ENCODE data around the gene SARS1. TPM values are rescaled to one million over a fixed set of nuclear protein-coding genes. Genes with fewer than 3 reads are reported as not detected.

Gene SARS1
- total RNA-seq, 1 donor from 2014 or later = 194 TPM

DNA sequence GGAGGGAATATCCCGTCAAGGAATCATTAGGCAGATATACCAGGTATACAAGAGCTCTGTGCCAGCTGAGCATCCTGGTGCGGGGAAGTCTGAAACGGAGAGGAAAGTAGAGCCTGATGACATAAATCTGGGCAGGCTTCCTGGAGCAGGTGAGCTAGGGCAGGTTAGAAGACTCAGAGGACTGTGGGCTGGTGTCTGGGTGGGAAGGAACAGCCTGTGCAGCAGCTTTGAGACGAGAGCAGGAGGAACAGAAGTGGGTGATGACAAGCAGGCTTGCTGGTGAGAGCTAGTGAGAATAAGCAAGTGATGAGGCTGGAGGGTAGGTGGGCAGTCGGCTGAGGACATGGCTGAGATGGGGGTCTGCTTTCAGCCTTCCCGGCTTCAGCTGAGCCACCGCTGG lies 42.4 kb downstream of the SARS1 start:
- intact Hi-C loops (cut with DNase I) = no loop called here
- no peaks in the 10 kb centered on the region for H3K36me3 ChIP-seq
- ATAC-seq = no peak
- no peak overlapping the region for H3K27ac ChIP-seq
- TF ChIP-seq, protein P1, sequence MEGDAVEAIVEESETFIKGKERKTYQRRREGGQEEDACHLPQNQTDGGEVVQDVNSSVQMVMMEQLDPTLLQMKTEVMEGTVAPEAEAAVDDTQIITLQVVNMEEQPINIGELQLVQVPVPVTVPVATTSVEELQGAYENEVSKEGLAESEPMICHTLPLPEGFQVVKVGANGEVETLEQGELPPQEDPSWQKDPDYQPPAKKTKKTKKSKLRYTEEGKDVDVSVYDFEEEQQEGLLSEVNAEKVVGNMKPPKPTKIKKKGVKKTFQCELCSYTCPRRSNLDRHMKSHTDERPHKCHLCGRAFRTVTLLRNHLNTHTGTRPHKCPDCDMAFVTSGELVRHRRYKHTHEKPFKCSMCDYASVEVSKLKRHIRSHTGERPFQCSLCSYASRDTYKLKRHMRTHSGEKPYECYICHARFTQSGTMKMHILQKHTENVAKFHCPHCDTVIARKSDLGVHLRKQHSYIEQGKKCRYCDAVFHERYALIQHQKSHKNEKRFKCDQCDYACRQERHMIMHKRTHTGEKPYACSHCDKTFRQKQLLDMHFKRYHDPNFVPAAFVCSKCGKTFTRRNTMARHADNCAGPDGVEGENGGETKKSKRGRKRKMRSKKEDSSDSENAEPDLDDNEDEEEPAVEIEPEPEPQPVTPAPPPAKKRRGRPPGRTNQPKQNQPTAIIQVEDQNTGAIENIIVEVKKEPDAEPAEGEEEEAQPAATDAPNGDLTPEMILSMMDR (IDR thresholded peaks at IDR 0.05) = no peak
- DNase-seq = no peak
- no peaks in the 10 kb centered on the region for H3K27me3 ChIP-seq
- no peak overlapping the region for H3K4me3 ChIP-seq
- no peaks in the 10 kb centered on the region for H3K9me3 ChIP-seq
- H3K4me1 ChIP-seq = peaks cover 13% of the 10 kb centered on the region

DNA sequence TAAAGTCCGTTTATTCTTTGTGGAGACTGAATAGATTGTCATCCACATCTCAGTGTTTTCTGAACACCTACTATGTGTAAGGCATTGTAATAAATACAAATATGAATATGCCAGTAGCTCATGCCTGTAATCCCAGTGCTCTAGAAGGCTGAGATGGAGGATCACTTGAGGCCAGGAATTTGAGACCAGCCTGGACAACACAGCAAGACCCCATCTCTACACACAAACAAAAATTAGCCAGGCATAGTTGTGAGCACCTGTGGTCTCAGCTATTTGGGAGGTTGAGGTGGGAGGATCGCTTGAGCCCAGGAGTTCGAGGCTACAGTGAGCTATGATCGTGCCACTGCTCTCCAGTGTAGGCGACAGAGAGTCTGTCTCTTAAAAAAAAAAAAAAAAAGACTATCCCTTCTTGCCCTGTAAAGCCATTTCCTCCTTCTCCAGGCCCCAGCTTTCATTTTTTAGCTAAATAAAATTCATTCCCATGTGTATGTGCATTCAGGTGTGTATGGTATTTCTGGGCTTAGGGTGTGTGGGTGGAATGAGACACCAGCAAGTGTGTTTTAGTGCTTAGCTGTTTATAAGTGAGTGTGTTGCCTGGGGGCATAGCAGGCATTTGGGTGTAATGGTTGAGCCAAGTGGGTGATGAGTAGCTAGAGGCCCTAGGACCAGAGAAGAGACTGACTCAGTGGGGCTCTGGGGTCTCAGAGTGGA lies 43.4 kb downstream of the SARS1 start:
- H3K4me1 ChIP-seq = peaks cover 13% of the 10 kb centered on the region
- no peaks in the 10 kb centered on the region for H3K9me3 ChIP-seq
- no peak overlapping the region for H3K4me3 ChIP-seq
- intact Hi-C loops (cut with DNase I) = no loop called here
- TF ChIP-seq, protein P1 (IDR thresholded peaks at IDR 0.05) = no peak
- no peaks in the 10 kb centered on the region for H3K27me3 ChIP-seq
- DNase-seq = no peak
- no peak for ATAC-seq
- H3K27ac ChIP-seq = no peak overlapping the region
- H3K36me3 ChIP-seq = no peaks in the 10 kb centered on the region

DNA sequence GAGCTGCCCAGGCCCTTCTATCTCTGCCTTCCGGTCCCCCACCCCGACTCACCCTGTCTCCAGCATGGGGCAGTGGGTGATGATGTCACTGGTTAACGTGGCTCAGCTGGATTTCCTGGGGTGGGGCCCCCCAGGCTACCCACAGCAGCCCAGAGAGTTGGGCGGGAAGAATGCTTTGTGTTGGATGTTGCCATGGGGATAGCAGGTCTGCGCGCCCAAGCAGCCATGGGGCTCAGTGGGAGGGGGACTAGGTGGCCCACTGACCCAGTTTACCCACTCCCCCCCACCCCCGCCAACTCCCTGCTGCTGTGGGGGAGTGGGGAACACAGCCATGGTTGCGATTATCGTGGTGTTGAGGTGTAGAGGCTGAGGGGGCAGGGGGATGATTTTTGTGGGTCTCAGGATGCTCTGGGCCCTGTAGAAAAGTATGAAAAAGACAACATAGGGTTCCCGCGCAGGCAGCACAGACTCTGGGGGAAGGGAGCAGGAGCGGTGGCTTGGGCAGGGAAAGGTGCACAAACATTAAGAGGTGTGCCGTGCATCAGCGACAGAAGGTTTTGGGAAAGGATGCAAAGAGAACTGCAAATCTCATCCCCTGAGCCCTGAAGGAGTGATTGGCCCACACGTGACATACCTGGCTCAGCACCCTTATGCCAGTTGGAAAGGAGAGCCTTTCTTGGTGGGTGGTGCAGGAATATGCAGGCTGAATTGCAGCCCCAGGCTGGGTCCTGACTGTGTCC lies 44.1 kb downstream of the SARS1 start:
- Histone ChIP-seq H3K4me3 (no peak overlapping the region), H3K27me3 (no peaks in the 10 kb centered on the region), H3K36me3 (no peaks in the 10 kb centered on the region), H3K27ac (no peak overlapping the region), H3K9me3 (no peaks in the 10 kb centered on the region), H3K4me1 (peaks cover 13% of the 10 kb centered on the region)
- TF ChIP-seq, protein P1 (IDR thresholded peaks at IDR 0.05) = no peak
- DNase-seq = no peak
- intact Hi-C loops (cut with DNase I) = no loop called here
- ATAC-seq = no peak

DNA sequence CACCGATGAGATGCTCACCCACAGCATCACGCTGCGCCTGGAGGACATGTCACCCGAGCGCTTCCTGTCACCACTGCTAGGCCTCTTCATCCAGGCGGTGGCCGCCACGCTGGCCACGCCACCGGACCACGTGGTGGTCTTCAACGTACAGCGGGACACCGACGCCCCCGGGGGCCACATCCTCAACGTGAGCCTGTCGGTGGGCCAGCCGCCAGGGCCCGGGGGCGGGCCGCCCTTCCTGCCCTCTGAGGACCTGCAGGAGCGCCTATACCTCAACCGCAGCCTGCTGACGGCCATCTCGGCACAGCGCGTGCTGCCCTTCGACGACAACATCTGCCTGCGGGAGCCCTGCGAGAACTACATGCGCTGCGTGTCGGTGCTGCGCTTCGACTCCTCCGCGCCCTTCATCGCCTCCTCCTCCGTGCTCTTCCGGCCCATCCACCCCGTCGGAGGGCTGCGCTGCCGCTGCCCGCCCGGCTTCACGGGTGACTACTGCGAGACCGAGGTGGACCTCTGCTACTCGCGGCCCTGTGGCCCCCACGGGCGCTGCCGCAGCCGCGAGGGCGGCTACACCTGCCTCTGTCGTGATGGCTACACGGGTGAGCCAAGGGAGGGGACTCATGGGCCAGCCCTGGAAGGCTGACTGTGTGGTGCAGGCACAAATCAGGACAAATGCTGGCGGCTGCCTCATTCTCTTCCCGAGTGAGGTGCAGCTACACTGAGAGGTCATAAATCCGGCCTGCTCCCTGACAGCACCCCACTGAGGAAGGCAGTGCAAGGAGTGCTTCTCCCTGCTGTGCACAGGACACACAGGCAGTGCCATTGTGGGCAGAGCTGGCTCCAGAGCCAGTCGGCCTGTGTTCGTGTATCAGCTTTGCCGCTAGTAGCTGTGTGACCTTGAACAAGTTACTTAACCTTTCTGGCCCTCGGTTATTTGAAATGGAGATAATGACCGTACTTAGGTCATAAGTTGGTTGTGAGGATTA lies 45.1 kb downstream of the SARS1 start:
- Histone ChIP-seq H3K4me1 (peaks cover 17% of the 10 kb centered on the region), H3K27ac (no peak overlapping the region), H3K9me3 (no peaks in the 10 kb centered on the region), H3K36me3 (no peaks in the 10 kb centered on the region), H3K4me3 (no peak overlapping the region), H3K27me3 (no peaks in the 10 kb centered on the region)
- ATAC-seq (no peak), DNase-seq (no peak)
- intact Hi-C loops (cut with DNase I) = no loop called here
- TF ChIP-seq, protein P1 (IDR thresholded peaks at IDR 0.05) = no peak
